ENCODE measurements around the gene ZBTB47. TPM values are rescaled to one million over a fixed set of nuclear protein-coding genes. Genes with fewer than 3 reads are reported as not detected.

ZBTB47 gene
- polyA plus RNA-seq, 1 donor (not counting 4 experiments of a cell fraction or from before 2014, with no cell fraction given) = 5.1 TPM

DNA sequence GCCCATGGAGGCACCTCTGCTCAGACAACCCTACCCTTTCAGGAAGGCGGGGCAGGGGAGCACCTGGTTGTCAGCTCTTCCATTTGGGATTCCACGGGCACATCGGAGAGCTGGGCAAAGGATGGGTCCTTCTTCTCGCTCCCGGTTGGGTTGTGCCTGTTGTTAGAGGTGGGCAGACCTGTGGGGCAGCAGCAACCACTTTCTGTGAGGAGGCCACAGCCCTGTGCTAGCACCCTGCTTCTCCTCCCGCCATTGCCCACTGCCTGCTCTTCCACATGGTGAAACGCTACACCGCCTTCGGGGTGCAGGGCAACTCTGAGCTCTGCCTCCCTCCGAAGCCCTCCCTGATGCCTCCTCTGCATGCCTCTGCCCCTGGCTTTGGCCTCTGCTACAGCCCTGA, 56.1 kb downstream of the ZBTB47 start:
- TF ChIP-seq, protein P1, sequence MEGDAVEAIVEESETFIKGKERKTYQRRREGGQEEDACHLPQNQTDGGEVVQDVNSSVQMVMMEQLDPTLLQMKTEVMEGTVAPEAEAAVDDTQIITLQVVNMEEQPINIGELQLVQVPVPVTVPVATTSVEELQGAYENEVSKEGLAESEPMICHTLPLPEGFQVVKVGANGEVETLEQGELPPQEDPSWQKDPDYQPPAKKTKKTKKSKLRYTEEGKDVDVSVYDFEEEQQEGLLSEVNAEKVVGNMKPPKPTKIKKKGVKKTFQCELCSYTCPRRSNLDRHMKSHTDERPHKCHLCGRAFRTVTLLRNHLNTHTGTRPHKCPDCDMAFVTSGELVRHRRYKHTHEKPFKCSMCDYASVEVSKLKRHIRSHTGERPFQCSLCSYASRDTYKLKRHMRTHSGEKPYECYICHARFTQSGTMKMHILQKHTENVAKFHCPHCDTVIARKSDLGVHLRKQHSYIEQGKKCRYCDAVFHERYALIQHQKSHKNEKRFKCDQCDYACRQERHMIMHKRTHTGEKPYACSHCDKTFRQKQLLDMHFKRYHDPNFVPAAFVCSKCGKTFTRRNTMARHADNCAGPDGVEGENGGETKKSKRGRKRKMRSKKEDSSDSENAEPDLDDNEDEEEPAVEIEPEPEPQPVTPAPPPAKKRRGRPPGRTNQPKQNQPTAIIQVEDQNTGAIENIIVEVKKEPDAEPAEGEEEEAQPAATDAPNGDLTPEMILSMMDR (optimal IDR thresholded peaks at IDR 0.05 in 1 of 3, IDR thresholded peaks at IDR 0.05 in 1 of 3, conservative IDR thresholded peaks at IDR 0.05 in 1 of 3; ENCODE audit: extremely low read depth in 1 of 3, insufficient read depth in 2 of 3, low read length in 3 of 3) = no peak
- no peak for TF ChIP-seq EZH2 (IDR thresholded peaks at IDR 0.05; ENCODE audit: low read length)
- Histone ChIP-seq H3K9me3 (ENCODE audit: control insufficient read depth, low read depth, low read length) (no peaks in the 10 kb centered on the region), H3K36me3 (ENCODE audit: control insufficient read depth in 2 of 2, extremely low read depth in 1 of 2, insufficient read depth in 2 of 2, low read length in 2 of 2) (no peaks in the 10 kb centered on the region), H3K27ac (ENCODE audit: control insufficient read depth, insufficient read depth, low read length) (no peak overlapping the region), H3K4me3 (ENCODE audit: control insufficient read depth in 2 of 3, extremely low read depth in 1 of 3, insufficient read depth in 2 of 3, low read depth in 1 of 3, low read length in 3 of 3) (no peak overlapping the region), H3K4me1 (ENCODE audit: control insufficient read depth, extremely low read depth, insufficient read depth, low read length) (no peaks in the 10 kb centered on the region), H2AFZ (ENCODE audit: control insufficient read depth, low read length) (no peak overlapping the region), H3K27me3 (ENCODE audit: control insufficient read depth, extremely low read depth, insufficient read depth, low read length) (no peaks in the 10 kb centered on the region), H3K79me2 (ENCODE audit: control insufficient read depth, insufficient read depth, low read length) (no peaks in the 10 kb centered on the region), H3K9ac (ENCODE audit: control insufficient read depth, extremely low read depth, insufficient read depth, low read length) (no peak overlapping the region), H3K4me2 (ENCODE audit: control insufficient read depth, extremely low read depth, insufficient read depth, low read depth, low read length) (no peak overlapping the region), H4K20me1 (ENCODE audit: control insufficient read depth, extremely low read depth, insufficient read depth, low read length) (peaks cover 4% of the 10 kb centered on the region), H3K9me1 (ENCODE audit: control insufficient read depth, extremely low read depth, insufficient read depth, low read length) (no peaks in the 10 kb centered on the region)
- FAIRE-seq (no peak), DNase-seq (ENCODE audit: low read depth, low spot score) (no peak)
- dilution Hi-C loops (cut with MboI; ENCODE audit: extremely low pct_ligation_motif_present, low sequenced_read_pairs) = no loop called here

DNA sequence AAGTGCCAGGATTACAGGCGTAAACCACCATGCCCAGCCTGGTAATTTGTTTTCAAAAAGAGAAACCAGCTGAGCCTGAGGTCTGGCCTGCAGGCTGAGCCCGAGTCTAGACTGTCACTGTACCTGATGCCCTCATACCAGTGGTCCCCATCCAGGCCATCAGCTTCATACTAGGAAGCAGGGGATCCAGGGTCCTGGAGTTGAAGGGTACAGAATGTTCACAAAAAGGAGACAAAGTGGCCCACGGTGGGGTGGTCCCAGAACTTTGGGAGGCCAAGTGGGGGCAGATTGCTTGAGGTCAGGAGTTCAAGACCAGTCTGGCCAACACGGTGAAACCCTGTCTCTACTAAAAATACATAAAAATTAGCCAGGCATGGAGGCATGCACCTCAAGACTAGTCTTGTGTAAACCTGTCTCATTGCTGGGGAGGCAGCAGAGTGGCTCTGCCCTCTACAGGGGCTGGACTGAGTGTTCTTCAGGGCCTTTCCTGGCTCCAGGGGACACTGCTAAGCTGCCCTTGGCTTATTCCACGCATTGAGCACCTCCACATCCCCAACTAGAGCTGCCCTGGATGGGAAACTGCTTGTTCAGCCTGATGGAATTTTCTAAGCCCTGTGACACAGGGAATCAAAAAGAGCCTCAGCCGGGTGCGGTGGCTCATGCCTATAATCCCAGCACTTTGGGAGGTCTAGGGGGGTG, 57.0 kb downstream of the ZBTB47 start:
- Histone ChIP-seq H3K4me3 (ENCODE audit: control insufficient read depth in 2 of 3, extremely low read depth in 1 of 3, insufficient read depth in 2 of 3, low read depth in 1 of 3, low read length in 3 of 3) (no peak overlapping the region), H3K36me3 (ENCODE audit: control insufficient read depth in 2 of 2, extremely low read depth in 1 of 2, insufficient read depth in 2 of 2, low read length in 2 of 2) (no peaks in the 10 kb centered on the region), H3K4me1 (ENCODE audit: control insufficient read depth, extremely low read depth, insufficient read depth, low read length) (no peaks in the 10 kb centered on the region), H3K27me3 (ENCODE audit: control insufficient read depth, extremely low read depth, insufficient read depth, low read length) (no peaks in the 10 kb centered on the region), H4K20me1 (ENCODE audit: control insufficient read depth, extremely low read depth, insufficient read depth, low read length) (peaks cover 4% of the 10 kb centered on the region), H2AFZ (ENCODE audit: control insufficient read depth, low read length) (no peak overlapping the region), H3K4me2 (ENCODE audit: control insufficient read depth, extremely low read depth, insufficient read depth, low read depth, low read length) (no peak overlapping the region), H3K9me1 (ENCODE audit: control insufficient read depth, extremely low read depth, insufficient read depth, low read length) (no peaks in the 10 kb centered on the region), H3K9me3 (ENCODE audit: control insufficient read depth, low read depth, low read length) (no peaks in the 10 kb centered on the region), H3K9ac (ENCODE audit: control insufficient read depth, extremely low read depth, insufficient read depth, low read length) (no peak overlapping the region), H3K79me2 (ENCODE audit: control insufficient read depth, insufficient read depth, low read length) (no peaks in the 10 kb centered on the region), H3K27ac (ENCODE audit: control insufficient read depth, insufficient read depth, low read length) (no peak overlapping the region)
- DNase-seq (ENCODE audit: low read depth, low spot score) (no peak), FAIRE-seq (no peak)
- TF ChIP-seq EZH2 (IDR thresholded peaks at IDR 0.05; ENCODE audit: low read length) = no peak
- TF ChIP-seq, protein P1 (optimal IDR thresholded peaks at IDR 0.05 in 1 of 3, IDR thresholded peaks at IDR 0.05 in 1 of 3, conservative IDR thresholded peaks at IDR 0.05 in 1 of 3; ENCODE audit: extremely low read depth in 1 of 3, insufficient read depth in 2 of 3, low read length in 3 of 3) = no peak
- dilution Hi-C loops (cut with MboI; ENCODE audit: extremely low pct_ligation_motif_present, low sequenced_read_pairs) = no loop called here
